Fibroblast of lung (primary cell): Measurements from ENCODE around the gene CACNB4. TPM values are rescaled to one million over a fixed set of nuclear protein-coding genes. Genes with fewer than 3 reads are reported as not detected.

ENCODE experiments used
- DNase-seq, 2 donors: peaks; one replicate each; pipeline versions ENCODE4 v3.0.0 to v3.0.0-alpha.2; 2010; ENCODE audit warnings: low read depth in 2 of 2
- H2AFZ ChIP-seq: 2 replicates; pipeline ENCODE4 v1.5.1; 2012; ENCODE audit warnings: low read length, control low read depth, inconsistent platforms
- H3K27ac ChIP-seq: 2 replicates; pipeline ENCODE4 v1.5.1; 2011; ENCODE audit warnings: low read length, control low read depth; ENCODE audit not compliant: insufficient read depth
- H3K27me3 ChIP-seq: 2 replicates; pipeline ENCODE4 v1.5.1; 2011; ENCODE audit warnings: mild to moderate bottlenecking, low read length; ENCODE audit not compliant: control insufficient read depth, insufficient read depth
- H3K36me3 ChIP-seq: 2 replicates; pipeline ENCODE4 v1.5.1; 2011; ENCODE audit warnings: low read length; ENCODE audit not compliant: control insufficient read depth, insufficient read depth
- H3K4me1 ChIP-seq: 2 replicates; pipeline ENCODE4 v1.5.1; 2011; ENCODE audit warnings: low read length; ENCODE audit not compliant: control insufficient read depth, insufficient read depth; ENCODE audit errors: extremely low read depth
- H3K4me2 ChIP-seq: 2 replicates; pipeline ENCODE4 v1.5.1; 2011; ENCODE audit warnings: low read length, control low read depth; ENCODE audit not compliant: insufficient read depth; ENCODE audit errors: extremely low read depth
- H3K4me3 ChIP-seq, 4 experiments: fragments of 200-600 bp in 1 of 4; sonication (generic) in 1 of 4; replicated peaks in 1 of 4; 2 replicates each; pipeline ENCODE4 v1.5.1; 2011 to 2016; ENCODE audit warnings: low read length in 4 of 4, low read depth in 3 of 4, mild to moderate bottlenecking in 3 of 4, control low read depth in 2 of 4, inconsistent platforms in 1 of 4, mixed read lengths in 1 of 4; ENCODE audit not compliant: insufficient read depth in 1 of 4; ENCODE audit errors: control extremely low read depth in 1 of 4
- H3K79me2 ChIP-seq: 2 replicates; pipeline ENCODE4 v1.5.1; 2012; ENCODE audit warnings: mild to moderate bottlenecking, low read length, inconsistent platforms; ENCODE audit not compliant: control insufficient read depth, insufficient read depth
- H3K9ac ChIP-seq: 2 replicates; pipeline ENCODE4 v1.5.1; 2011; ENCODE audit warnings: mild to moderate bottlenecking, low read length, control low read depth; ENCODE audit not compliant: insufficient read depth
- H3K9me3 ChIP-seq: 2 replicates; pipeline ENCODE4 v1.5.1; 2012; ENCODE audit warnings: low read depth, low read length; ENCODE audit not compliant: control insufficient read depth, insufficient read depth
- H4K20me1 ChIP-seq: 2 replicates; pipeline ENCODE4 v1.5.1; 2011; ENCODE audit warnings: low read length; ENCODE audit not compliant: control insufficient read depth, insufficient read depth; ENCODE audit errors: extremely low read depth
- EZH2 ChIP-seq: IDR thresholded peaks from 2 replicates; pipeline ENCODE4 v1.5.1; 2012; ENCODE audit warnings: low read length, control low read depth, mild to moderate bottlenecking; ENCODE audit errors: missing control alignments
- polyA plus RNA-seq, 2 donors: library from polyadenylated mRNA; depleted of rRNA in 1 of 2; stranded (reverse) in 1 of 2; unstranded in 1 of 2; fragments of >200 nt; gene quantifications; 2 replicates each; pipeline ENCODE4 v1.2.1, GENCODE V29; 2011 to 2012; ENCODE audit warnings: missing spikeins in 1 of 2
- total RNA-seq: library from RNA; depleted of rRNA; stranded (reverse); fragments of >200 nt; gene quantifications from 2 replicates; pipeline ENCODE4 v1.2.1, GENCODE V29; 2014
- TF ChIP-seq, protein P1 (sequence below), 2 donors: IDR thresholded peaks in 1 of 2; conservative IDR thresholded peaks in 1 of 2; 1 replicate in 1 of 2; 2 replicates in 1 of 2; pipeline ENCODE4 v1.5.1; 2011 to 2012; ENCODE audit warnings: low read length in 2 of 2, control low read depth in 1 of 2, inconsistent platforms in 1 of 2, low read depth in 1 of 2, mild to moderate bottlenecking in 1 of 2

The CACNB4 gene
- total and polyA plus RNA-seq, 2 donors (not counting 1 experiment from before 2014, with no cell fraction given), result 0.66 to 2.5 TPM

DNA sequence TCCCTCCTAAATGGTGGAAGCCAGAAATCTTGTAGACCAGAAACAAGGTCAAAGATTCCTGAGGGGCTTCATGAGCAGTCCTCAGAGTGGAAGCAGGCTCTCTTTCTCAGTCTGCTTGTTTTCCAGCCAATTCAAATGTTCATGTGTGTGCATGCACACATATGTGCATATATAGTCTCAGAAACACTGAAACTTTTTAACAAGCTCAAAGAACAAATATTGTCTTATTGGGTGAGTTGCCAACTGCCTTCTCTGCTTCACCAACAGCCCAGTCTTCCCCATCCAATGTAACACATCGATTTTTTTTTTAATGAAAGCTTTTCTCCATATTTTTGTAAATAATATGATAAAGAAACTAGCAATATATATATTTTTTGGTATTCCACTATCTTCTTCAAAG is 3.7 kb downstream of the CACNB4 start:
- H4K20me1 ChIP-seq, result peaks cover 2% of the 10 kb centered on the region
- no peak for TF ChIP-seq EZH2
- TF ChIP-seq, protein P1, sequence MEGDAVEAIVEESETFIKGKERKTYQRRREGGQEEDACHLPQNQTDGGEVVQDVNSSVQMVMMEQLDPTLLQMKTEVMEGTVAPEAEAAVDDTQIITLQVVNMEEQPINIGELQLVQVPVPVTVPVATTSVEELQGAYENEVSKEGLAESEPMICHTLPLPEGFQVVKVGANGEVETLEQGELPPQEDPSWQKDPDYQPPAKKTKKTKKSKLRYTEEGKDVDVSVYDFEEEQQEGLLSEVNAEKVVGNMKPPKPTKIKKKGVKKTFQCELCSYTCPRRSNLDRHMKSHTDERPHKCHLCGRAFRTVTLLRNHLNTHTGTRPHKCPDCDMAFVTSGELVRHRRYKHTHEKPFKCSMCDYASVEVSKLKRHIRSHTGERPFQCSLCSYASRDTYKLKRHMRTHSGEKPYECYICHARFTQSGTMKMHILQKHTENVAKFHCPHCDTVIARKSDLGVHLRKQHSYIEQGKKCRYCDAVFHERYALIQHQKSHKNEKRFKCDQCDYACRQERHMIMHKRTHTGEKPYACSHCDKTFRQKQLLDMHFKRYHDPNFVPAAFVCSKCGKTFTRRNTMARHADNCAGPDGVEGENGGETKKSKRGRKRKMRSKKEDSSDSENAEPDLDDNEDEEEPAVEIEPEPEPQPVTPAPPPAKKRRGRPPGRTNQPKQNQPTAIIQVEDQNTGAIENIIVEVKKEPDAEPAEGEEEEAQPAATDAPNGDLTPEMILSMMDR (conservative IDR thresholded peaks at IDR 0.05 in 1 of 2, IDR thresholded peaks at IDR 0.05 in 1 of 2; ENCODE audit: low read depth in 1 of 2, low read length in 2 of 2), result no peak
- H3K4me1 ChIP-seq, result peaks cover 7% of the 10 kb centered on the region
- H3K27ac ChIP-seq, result no peak overlapping the region
- no peak overlapping the region for H3K4me3 ChIP-seq
- H3K36me3 ChIP-seq, result no peaks in the 10 kb centered on the region
- H3K9me3 ChIP-seq, result no peaks in the 10 kb centered on the region
- H3K79me2 ChIP-seq, result no peaks in the 10 kb centered on the region
- H3K27me3 ChIP-seq, result peaks cover 12% of the 10 kb centered on the region
- H2AFZ ChIP-seq, result no peak overlapping the region
- H3K4me2 ChIP-seq, result no peak overlapping the region
- DNase-seq, result no peak
- H3K9ac ChIP-seq, result no peak overlapping the region

DNA sequence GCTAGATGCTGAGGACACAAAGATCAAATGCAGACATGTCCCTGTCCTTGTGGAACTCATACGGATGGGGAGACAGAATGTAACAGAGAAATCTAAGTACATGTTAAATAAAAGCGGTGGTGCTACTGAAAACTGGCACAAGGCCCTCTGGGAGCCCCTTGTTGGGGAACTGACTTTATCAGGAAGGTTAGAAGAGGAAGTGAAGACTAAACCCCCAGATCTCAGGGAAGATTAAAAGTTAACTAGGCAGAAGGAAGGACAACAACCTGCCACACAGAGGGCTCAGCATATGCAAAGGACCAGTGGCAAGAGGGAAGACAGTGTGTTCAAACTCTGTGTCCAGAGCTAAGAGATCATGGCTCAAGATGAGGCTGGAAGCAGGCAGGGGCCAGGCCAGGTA is 4.8 kb downstream of the CACNB4 start:
- DNase-seq, result no peak
- H3K4me1 ChIP-seq, result peaks cover 4% of the 10 kb centered on the region
- H3K4me2 ChIP-seq, result no peak overlapping the region
- TF ChIP-seq, protein P1 (conservative IDR thresholded peaks at IDR 0.05 in 1 of 2, IDR thresholded peaks at IDR 0.05 in 1 of 2; ENCODE audit: low read depth in 1 of 2, low read length in 2 of 2), result no peak
- no peak for TF ChIP-seq EZH2
- no peak overlapping the region for H3K4me3 ChIP-seq
- no peak overlapping the region for H2AFZ ChIP-seq
- H3K36me3 ChIP-seq, result no peaks in the 10 kb centered on the region
- H3K9ac ChIP-seq, result no peak overlapping the region
- no peak overlapping the region for H3K27ac ChIP-seq
- peaks cover 9% of the 10 kb centered on the region for H3K27me3 ChIP-seq
- no peaks in the 10 kb centered on the region for H3K79me2 ChIP-seq
- no peaks in the 10 kb centered on the region for H3K9me3 ChIP-seq
- H4K20me1 ChIP-seq, result no peaks in the 10 kb centered on the region

DNA sequence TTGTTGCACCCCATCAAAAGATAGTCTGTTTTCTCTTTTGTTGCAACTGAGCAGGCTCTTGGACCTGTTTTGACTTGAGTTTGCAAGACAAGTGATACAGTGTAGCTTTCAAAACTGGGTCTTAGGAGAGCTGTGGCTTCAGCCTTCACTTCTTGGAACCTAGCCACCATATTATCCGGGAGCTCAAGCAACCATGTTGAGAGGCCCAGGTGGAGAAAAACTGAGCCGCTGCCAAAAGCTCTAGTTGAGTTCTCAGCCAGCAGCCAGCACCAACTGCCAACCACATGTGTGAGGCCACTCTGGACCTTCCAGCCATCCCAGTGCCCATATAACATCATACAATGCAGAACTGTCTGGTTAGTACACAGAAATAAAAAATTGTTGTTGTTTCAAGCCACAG is 5.4 kb downstream of the CACNB4 start:
- Histone ChIP-seq H2AFZ (no peak overlapping the region), H3K9ac (no peak overlapping the region), H3K4me1 (peaks cover 4% of the 10 kb centered on the region), H3K36me3 (no peaks in the 10 kb centered on the region), H4K20me1 (no peaks in the 10 kb centered on the region), H3K4me2 (no peak overlapping the region), H3K79me2 (no peaks in the 10 kb centered on the region), H3K27ac (no peak overlapping the region), H3K27me3 (peaks cover 8% of the 10 kb centered on the region), H3K4me3 (no peak overlapping the region), H3K9me3 (no peaks in the 10 kb centered on the region)
- DNase-seq, result no peak
- no peak for TF ChIP-seq EZH2
- TF ChIP-seq, protein P1 (conservative IDR thresholded peaks at IDR 0.05 in 1 of 2, IDR thresholded peaks at IDR 0.05 in 1 of 2; ENCODE audit: low read depth in 1 of 2, low read length in 2 of 2), result no peak
